HG02678 (cell line): ENCODE results near the gene REXO4.
"Not testable (repeated sequence)": the region's sequence is repeated elsewhere in the genome, so short reads cannot be mapped to it uniquely, and the experiment has no call there.

Experiments used
- ATAC-seq: cut with Tn5 transposase; IDR thresholded peaks from one replicate; pipeline ENCODE4 v1.9.1; 2021; ENCODE audit warnings: mild to moderate bottlenecking, moderate library complexity; ENCODE audit not compliant: unreplicated experiment

The REXO4 gene

DNA sequence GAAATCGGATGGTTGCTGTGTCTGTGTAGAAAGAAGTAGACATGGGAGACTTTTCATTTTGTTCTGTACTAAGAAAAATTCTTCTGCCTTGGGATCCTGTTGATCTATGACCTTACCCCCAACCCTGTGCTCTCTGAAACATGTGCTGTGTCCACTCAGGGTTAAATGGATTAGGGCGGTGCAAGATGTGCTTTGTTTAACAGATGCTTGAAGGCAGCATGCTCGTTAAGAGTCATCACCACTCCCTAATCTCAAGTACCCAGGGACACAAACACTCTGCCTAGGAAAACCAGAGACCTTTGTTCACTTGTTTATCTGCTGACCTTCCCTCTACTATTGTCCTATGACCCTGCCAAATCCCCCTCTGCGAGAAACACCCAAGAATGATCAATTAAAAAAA is 26.4 kb downstream of the REXO4 start:
- not testable (repeated sequence) for ATAC-seq

GRCh38 chr9:133390713-133391112 is 27.1 kb downstream of the REXO4 start:
- ATAC-seq: no peak

DNA sequence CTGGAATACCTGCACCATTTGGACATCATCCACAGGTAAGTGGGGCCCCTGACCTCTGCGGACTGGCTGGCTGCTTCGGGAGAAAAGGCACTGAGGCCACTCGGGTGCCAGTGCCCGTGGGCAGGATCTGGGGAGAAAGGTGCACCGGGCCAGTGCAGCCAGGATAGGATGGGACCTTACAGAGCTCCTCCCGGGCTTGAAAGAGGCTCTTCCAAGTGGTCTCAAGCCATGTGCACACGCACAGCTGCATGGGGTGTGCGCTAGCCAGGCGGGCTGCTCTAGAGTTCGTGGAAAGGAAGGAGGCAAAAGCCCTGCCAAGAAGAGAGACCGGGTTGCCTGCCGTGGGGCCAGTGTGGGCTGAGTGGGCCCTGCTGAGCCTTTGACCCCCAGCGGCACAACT is 28.2 kb downstream of the REXO4 start:
- no peak for ATAC-seq

- ATAC-seq: no peak
These were observed 28.7 kb downstream of the REXO4 start for GRCh38 chr9:133389025-133389557.

DNA sequence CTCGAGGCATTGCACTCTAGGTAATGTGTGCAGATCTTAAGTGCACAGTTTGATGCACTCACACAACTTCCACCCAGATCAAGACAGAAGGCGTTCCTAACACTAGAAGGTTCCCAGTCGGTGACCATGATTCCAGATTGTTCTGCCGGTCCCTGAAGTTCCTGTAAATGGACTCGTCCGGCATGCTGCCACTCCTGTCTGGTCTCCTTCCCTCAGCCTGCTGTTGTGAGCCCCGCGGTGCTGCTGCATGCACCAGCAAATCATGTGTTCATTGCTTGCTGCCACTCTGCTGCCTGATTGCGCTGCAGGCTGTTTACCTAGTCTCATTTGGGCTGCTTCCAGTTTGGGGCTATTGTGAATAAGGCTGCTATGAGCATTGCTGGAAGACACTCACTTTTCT is 30.1 kb downstream of the REXO4 start:
- no peak for ATAC-seq

DNA sequence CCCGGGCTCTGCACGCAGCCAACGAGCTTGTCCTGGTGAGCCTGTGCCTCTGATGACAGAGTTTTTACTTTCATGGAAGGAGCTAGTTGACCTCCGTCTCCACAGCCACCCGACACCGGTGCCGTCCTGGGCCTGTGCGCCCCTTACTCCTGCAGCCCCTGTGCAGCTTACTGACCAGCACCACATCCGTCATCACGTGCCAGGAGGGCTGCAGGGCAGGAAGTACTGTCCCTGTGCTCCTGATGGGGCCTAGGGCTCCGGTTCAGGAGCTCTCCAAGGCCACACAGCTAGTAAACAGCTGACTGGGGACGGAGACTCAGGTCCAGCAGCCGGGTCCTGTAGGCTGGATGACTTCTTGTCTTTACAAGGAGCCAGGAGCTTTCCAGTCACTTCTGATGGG is 31.5 kb downstream of the REXO4 start:
- no peak for ATAC-seq

DNA sequence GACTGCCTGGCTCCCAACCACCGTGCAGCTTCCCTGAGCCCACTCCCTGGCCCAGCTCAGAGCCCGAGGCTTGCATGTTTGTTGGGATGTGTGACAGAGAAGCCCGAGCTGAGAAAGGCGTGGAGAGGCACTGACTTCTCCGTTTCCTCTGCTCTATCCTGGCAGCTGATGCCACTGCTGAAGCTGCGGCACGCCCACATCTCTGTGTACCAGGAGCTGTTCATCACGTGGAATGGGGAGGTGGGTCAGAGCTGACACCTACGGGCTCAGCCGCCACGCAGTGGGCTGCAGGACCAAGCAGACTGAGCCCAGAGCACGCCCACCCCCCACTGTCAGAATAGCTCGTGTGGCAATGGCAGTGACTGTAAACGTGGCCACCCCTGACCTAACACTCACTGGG is 32.4 kb downstream of the REXO4 start:
- ATAC-seq: no peak

DNA sequence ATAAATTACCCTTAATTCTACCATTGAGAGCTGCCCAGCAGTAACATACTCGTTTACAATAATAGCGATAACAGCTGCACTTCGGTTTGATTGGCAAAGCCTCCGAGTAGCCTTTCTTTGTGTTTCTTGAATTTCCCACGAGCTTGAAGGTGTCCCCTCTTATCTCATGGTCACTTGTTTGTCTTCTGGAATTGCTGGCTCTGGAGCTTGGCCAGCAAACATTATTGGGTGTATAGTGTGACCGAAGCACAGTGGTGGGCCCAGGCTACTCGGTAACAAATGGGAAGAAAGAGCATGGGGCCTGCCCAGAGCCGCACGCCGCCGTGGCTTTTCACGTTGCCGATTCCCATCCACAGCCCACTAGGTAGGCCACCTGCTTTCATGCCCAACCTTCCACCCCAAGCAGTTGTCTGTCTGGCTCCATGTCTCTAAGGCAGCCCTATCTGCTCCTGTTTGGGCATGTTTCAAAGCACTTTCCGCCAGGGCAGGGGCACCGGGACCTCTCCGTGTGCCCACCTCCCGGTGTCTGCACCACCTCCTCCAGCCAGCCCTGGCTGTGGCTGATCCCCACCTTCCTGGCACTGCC is 33.0 kb downstream of the REXO4 start:
- ATAC-seq: no peak

- ATAC-seq: no peak
These were observed 34.4 kb downstream of the REXO4 start for GRCh38 chr9:133383438-133383837.

- no peak for ATAC-seq
These were observed 35.2 kb downstream of the REXO4 start for GRCh38 chr9:133382507-133383141.

GRCh38 chr9:133380734-133381133 is 37.1 kb downstream of the REXO4 start:
- no peak for ATAC-seq

GRCh38 chr9:133379153-133380086 is 38.4 kb downstream of the REXO4 start:
- ATAC-seq: no peak

DNA sequence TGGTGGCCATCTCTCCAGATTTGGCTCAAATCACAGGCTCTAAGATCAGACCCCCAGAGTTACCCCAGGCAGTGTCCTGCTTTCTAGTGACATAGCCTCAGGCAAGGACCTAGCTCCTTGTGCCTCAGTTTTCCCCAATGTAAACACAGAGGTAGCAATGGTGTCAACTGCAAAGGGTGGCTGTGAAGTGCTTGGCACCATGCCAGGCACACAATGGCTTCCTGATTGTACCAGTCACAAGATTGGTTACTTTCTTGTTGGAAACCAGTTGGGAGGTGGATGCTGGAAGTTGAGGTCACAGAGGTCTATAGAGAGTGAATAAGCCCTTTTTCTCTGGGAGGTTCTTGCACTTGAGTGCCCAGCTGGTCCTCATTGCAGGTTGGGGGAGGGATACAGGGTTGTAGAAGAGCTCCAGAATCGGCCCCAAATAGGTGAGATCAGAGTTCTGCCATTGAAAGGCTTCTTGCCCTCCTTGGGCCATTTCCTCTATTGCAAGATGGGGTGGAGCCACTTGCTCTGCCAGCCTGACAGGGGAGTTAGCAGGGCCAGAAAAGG is 39.3 kb downstream of the REXO4 start:
- ATAC-seq: no peak

DNA sequence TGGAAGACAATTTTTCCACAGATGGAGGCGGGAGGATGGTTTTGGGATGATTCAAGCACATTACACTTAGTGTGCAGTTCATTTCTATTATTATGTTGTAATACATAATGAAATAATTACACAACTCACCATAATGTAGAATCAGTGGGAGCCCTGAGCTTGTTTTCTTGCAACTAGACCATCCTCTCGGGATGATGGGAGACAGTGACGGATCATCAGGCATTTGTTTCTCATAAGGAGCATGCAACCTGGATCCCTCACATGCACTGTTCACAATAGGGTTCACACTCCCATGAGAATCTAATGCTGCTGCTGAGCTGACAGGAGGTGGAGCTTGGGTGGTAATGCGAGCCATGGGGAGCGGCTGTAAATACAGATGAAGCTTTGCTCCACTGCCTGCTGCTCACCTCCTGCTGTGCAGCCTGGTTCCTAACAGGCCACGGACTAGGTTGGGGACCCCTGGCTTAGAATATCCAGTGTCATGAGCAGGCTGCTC is 40.0 kb downstream of the REXO4 start:
- ATAC-seq: no peak

DNA sequence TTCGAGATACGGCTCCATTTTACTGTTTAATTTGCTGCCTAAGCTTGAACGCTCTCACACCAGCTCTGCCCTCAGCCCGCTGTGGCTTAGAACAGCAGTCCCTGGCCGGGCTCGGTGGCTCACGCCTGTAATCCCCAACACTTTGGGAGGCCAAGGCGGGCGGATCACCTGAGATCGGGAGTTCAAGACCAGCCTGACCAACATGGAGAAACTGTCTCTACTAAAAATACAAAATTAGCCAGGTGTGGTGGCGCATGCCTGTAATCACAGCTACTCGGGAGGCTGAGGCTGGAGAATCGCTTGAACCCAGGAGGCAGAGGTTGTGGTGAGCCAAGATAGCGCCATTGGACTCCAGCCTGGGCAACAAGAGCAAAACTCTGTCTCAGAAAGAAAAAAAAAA is 40.5 kb downstream of the REXO4 start:
- not testable (repeated sequence) for ATAC-seq

DNA sequence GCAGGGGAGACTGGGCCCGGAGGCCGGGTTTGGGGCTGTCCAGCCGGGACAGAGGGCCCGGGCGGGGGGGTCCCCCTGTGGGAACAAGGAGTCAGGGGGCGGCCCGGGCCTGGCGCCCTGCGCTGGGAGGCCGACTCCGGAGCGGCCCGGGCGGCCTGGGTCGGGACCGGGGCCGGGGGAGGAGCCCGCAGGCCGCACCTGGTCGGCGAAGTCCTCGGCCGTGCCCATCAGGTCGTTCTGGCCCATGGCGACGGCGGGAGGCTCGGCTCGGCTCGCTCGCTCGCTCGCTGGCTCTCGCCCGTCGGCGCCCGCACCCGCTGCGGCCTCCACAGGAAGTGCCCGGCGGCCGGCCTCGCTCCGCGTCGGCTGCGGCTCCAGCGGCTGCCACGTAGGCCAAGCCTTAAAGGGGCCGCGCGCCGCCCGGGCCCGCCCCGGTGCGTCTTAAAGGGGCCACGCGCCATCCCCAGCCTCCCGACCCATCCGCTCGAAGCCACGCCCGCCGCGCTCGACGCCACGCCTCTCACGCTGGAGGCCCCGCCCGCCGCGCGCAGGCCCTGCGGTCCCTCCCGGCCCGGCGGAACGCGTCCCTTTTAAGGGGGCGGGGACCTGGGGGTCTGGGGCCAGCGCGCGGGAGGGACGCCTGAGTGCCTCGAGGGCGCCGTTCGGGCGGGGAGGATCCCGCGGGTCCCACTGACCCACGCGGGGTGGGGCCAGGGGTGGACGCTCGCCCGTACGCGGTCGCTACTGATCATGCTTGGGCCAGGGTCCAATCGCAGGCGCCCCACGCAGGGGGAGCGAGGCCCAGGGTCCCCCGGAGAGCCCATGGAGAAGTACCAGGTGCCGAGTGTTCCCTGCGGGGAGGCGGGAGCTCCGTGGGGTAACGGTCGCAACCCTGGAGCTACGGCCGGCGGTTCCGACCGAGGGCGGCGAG is 41.8 kb downstream of the REXO4 start, which contains the start of the genes STKLD1 and SURF4:
TSS of gene STKLD1 (plus strand) at position 643 of the 931 bp plus-strand sequence. CDS start at position 751, 108 bp downstream.
TSS of gene SURF4 (minus strand) at position 337 of the 931 bp plus-strand sequence. CDS start at position 246, 91 bp downstream.
- peak; percentile 90 for ATAC-seq

DNA sequence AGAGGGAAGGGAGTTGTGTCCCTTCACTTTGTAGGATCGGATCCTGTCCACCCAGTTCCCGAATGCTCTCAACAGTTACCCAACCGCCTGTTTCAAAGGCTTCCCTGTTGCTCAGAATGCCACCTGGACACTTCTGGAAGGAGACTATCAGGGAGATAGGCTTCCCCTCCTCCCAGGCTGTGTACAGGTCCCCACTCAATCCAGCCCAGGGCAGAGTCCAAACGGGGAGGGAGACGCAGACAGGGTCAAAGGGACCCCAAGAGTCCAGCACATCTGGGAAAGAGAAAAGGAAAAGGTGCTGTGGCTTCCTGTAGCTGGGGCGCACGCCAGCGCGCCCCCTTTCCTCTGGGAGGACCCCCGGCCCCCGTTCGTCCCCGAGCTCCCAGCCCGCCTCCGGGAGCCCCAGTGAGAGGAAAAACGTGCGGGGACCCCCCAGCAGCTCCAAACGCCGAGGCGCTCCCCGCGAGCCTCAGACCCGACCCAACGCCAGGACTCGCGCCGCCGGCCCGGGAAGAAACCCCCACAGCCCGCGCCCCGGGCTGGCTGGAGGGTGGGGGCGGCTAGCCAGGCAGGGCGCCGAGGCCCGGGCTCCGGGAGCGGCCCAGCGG is 42.6 kb downstream of the REXO4 start:
- peak; percentile 9 for ATAC-seq

DNA sequence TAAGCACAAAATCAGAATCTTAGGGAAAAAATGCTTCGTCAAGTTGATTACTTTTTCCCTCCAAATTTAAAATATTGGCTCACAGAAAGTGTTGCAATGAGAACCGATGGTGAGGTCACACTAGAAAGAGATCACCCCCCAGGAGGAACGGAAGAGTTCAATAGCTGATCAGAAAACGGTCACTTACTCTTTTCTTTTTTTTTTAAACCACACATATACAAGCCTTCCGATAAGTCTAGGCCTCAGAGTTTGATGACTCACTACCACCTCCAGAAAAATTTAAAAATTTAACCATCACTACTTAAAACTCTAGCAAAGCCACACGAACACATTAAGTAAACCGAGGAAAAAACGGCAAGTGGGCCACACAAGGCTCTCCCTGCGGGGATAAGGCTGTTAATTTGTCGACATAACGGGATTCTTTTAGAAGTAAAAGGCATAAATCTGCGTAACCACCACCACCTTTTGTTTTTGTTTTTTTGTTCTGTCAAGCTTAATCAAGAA is 43.1 kb downstream of the REXO4 start:
- ATAC-seq: no peak

GRCh38 chr9:133372144-133372543 is 45.7 kb downstream of the REXO4 start:
- no peak for ATAC-seq
